Bronchial epithelial cell (primary cell): ENCODE results near the gene PKNOX2. TPM values are rescaled to one million over a fixed set of nuclear protein-coding genes. Genes with fewer than 3 reads are reported as not detected.

Experiments used
- DNase-seq: peaks from one replicate; pipeline ENCODE4 v3.0.0-alpha.2; 2010; ENCODE audit warnings: low read depth
- FAIRE-seq: peaks from 2 replicates; lab custom pipeline; 2011; peaks lifted over from hg19 to GRCh38; lab: Jason Lieb, UNC
- H3K27me3 ChIP-seq: 2 replicates; pipeline ENCODE4 v1.5.1; 2011; ENCODE audit warnings: low read length; ENCODE audit not compliant: control insufficient read depth, insufficient read depth
- H3K36me3 ChIP-seq: 2 replicates; pipeline ENCODE4 v1.5.1; 2011; ENCODE audit warnings: low read length; ENCODE audit not compliant: control insufficient read depth, insufficient read depth
- H3K4me3 ChIP-seq: 2 replicates; pipeline ENCODE4 v1.5.1; 2011; ENCODE audit warnings: mild to moderate bottlenecking, low read depth, low read length, control low read depth
- total RNA-seq: library from RNA; depleted of rRNA; stranded (reverse); fragments of >200 nt; gene quantifications from 2 replicates; pipeline ENCODE4 v1.2.1, GENCODE V29; 2014
- TF ChIP-seq, protein P1 (sequence below): IDR thresholded peaks from 2 replicates; pipeline ENCODE4 v1.5.1; 2011; ENCODE audit warnings: mild to moderate bottlenecking, moderate library complexity, low read length, control low read depth, inconsistent platforms; ENCODE audit not compliant: insufficient read depth, severe bottlenecking

The PKNOX2 gene
- total RNA-seq, 1 donor from 2014 or later: not detected

DNA sequence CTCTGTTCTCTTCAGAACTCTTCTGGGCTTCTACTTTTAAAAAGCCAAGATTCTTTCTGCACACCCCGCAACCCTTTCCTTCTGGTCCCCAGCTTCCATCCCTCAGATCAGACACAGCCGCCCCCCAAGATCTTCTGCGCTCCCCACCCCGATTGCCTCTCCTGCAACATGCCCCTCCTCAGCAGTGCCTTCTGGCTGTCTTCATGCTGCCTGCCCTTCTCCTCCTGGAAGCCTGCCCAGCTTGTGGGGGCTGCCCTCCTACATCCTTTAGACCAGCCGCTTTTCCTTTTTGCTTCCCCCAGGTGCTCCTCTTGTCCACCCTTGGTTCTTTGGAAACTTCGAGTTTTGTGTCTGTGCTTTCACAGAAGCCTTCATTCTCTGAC is 187.3 kb downstream of the PKNOX2 start:
- H3K4me3 ChIP-seq: no peak overlapping the region
- no peak for FAIRE-seq
- no peaks in the 10 kb centered on the region for H3K36me3 ChIP-seq
- TF ChIP-seq, protein P1, sequence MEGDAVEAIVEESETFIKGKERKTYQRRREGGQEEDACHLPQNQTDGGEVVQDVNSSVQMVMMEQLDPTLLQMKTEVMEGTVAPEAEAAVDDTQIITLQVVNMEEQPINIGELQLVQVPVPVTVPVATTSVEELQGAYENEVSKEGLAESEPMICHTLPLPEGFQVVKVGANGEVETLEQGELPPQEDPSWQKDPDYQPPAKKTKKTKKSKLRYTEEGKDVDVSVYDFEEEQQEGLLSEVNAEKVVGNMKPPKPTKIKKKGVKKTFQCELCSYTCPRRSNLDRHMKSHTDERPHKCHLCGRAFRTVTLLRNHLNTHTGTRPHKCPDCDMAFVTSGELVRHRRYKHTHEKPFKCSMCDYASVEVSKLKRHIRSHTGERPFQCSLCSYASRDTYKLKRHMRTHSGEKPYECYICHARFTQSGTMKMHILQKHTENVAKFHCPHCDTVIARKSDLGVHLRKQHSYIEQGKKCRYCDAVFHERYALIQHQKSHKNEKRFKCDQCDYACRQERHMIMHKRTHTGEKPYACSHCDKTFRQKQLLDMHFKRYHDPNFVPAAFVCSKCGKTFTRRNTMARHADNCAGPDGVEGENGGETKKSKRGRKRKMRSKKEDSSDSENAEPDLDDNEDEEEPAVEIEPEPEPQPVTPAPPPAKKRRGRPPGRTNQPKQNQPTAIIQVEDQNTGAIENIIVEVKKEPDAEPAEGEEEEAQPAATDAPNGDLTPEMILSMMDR: no peak
- peaks cover 3% of the 10 kb centered on the region for H3K27me3 ChIP-seq
- DNase-seq: no peak

DNA sequence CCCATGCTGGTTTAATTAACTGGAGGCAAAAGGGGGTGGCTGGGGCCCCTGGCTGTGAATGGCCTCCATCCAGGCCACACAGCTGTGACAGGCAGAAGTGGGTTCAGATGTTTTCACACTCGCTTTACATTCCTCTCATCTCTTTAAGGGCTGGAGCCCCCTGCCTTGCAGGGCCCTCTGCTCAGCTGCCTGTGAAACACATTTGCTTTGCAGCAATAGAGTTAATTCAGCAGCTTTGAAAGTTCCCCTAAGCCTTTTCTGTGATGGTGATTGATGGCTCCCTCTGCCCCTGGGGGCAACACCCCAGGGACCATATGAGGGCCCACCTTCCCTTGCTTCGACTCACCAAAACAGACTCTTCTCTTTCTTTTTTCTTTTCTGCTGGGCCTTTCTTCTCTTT is 192.2 kb downstream of the PKNOX2 start:
- H3K36me3 ChIP-seq: no peaks in the 10 kb centered on the region
- TF ChIP-seq, protein P1: no peak
- no peaks in the 10 kb centered on the region for H3K27me3 ChIP-seq
- FAIRE-seq (no peak), DNase-seq (no peak)
- H3K4me3 ChIP-seq: no peak overlapping the region

DNA sequence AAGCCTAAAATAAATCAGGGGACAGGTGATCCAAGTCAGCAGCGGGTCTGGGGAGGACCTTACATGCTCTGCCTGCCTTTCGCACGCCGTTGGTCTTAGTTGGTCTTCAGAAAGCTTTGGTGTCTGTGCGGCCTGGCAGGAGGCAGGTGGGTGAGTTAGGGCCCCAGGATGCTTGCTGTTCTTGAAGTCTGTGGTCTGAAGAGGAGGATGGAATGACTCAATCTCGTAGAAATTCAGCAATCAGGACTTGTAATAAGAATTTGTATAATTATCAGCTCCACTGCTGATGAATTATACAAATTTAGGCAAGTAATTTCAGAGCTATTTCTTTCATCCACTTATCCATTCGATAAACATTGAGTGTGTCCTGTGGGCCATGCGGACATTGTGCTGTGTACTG is 193.0 kb downstream of the PKNOX2 start:
- no peak for FAIRE-seq
- DNase-seq: no peak
- Histone ChIP-seq H3K4me3 (no peak overlapping the region), H3K36me3 (no peaks in the 10 kb centered on the region), H3K27me3 (no peaks in the 10 kb centered on the region)
- TF ChIP-seq, protein P1: no peak

DNA sequence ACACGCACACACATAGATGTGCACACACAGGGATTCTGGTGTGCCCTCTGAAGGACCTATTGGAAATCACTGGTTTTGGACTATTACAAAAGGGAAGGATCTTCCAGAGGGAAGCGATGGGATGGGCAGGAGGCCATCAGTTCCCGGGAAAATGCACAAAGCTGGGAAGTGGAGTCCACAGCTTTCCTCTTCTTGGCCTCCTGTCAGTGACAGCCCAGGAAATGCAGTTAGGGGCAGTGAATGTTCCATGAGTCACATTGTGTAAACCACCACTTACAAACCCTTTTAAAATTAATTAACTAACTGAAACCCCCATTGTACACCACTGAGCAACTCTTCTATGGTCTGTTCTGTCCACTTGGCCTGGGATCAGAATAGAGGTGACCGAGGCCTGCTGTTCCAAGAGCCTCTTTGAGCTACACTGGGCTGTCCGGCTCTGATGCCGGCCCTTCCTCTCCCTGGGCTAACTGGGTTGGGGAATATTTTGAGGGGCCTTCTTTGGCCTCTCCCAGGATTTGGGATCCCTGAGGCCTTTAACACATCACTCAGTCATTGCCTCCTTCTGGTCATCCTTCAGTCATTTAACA is 193.8 kb downstream of the PKNOX2 start:
- DNase-seq: peak; percentile 20
- Histone ChIP-seq H3K4me3 (no peak overlapping the region), H3K27me3 (no peaks in the 10 kb centered on the region), H3K36me3 (no peaks in the 10 kb centered on the region)
- no peak for FAIRE-seq
- TF ChIP-seq, protein P1: no peak

DNA sequence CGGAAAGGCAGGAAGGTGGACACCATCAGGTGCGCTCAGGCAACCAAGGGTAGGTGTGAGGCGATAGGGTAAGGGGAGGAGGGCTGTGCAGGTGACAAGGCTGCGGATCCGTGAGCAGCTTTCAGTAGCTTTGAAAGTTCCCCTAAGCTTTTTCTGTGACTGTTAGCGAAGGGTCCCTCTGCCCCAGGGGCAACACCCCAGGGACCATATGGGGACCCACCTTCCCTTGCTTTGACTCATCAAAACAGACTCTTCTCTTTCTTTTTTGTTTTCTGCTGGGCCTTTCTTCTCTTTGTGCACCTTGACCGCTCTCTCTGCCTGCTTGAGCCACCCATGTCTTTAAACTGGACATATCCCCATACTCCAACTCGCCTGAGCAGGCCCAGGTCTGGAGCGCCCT is 194.6 kb downstream of the PKNOX2 start:
- Histone ChIP-seq H3K27me3 (no peaks in the 10 kb centered on the region), H3K4me3 (no peak overlapping the region), H3K36me3 (no peaks in the 10 kb centered on the region)
- TF ChIP-seq, protein P1: no peak
- DNase-seq (no peak), FAIRE-seq (no peak)

DNA sequence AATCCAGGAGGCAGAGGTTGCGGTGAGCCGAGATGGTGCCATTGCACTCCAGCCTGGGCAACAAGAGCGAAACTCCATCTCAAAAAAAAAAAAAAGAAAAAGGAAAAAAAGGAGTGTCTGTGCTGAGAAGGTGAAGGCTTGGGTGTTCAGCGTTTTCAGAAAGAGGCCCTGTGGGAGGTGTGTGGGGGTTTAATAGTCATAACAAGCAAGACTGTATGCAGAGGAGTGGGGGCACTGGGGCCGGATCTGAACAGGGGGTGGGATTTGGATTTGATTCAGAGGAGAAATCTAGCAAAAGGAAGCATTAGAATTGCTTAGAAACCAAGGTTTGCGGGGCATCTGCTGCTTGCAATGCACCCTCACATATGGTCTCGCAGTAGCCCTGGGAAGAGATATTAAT is 195.5 kb downstream of the PKNOX2 start:
- TF ChIP-seq, protein P1: no peak
- no peaks in the 10 kb centered on the region for H3K27me3 ChIP-seq
- H3K4me3 ChIP-seq: no peak overlapping the region
- DNase-seq (no peak), FAIRE-seq (no peak)
- no peaks in the 10 kb centered on the region for H3K36me3 ChIP-seq
